ENCODE results near the gene NUDT4. TPM values are rescaled to one million over a fixed set of nuclear protein-coding genes. Genes with fewer than 3 reads are reported as not detected.

Gene NUDT4
- total and polyA plus RNA-seq, 2 of the 13 experiments (the other 11 are each of a cell fraction or from before 2014, with no cell fraction given): 37.3 to 70.1 TPM

- TF ChIP-seq ZNF513 (CRISPR knock-in tag; conservative IDR thresholded peaks at IDR 0.05) (no peak), FOXJ3 (CRISPR knock-in tag; IDR thresholded peaks at IDR 0.05; ENCODE audit: borderline replicate concordance) (no peak)
These were observed 2.2 kb downstream of the NUDT4 start (continued) for GRCh38 chr12:93379981-93380361.

DNA sequence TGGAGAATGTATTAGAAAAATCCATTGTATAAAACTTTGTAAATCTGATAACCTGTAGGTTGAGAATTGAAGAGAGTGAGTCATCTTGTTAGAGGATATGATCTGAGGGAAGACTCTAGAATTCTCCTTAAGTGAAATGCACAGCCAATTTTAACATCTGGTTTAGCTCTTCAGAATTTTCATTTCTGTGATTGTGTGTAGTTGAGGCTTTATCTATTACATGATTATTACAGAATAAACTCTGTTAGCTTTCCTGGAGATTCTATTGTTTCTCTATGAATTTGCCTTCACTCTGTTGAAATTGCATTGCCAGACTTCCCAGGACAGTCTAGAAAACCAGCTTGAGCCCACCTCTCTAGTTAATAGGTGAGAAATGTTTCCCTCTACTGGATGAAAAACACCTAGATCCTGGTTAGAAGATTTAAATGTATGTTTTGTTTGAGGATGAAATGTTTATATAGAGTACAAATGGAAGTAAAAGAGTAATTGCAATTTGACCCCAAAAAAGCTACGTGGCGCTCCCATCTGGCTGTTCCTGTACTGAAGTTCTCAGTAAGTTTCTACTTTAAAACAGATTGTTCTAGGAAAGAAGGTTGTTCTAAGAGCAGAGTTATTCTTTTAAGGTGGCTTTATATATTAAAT lies 2.9 kb downstream of the NUDT4 start:
- H2AFZ ChIP-seq (ENCODE audit: low read length): no peak overlapping the region
- no TSS peak for BruUV-seq (replicated peaks)
- peak overlapping the region; percentile 64 for H3K4me2 ChIP-seq (ENCODE audit: low read depth, low read length)
- peak overlapping the region; percentile 78 to 88 (median 80); a peak in 5 of 6 replicates for H3K4me3 ChIP-seq (replicated peaks in 1 of 3; ENCODE audit: insufficient read depth in 1 of 3, low read depth in 2 of 3, low read length in 3 of 3)
- FAIRE-seq (no peak), ATAC-seq (no peak), DNase-seq (ENCODE audit: low spot score) (peak; percentile 43)
- H3K27me3 ChIP-seq (ENCODE audit: control insufficient read depth in 1 of 2, insufficient read depth in 2 of 2, low read length in 2 of 2): no peaks in the 10 kb centered on the region; a peak in 1 of 5 replicates
- H3K9ac ChIP-seq (ENCODE audit: insufficient read depth, low read depth, low read length): peak overlapping the region; percentile 81
- H3K9me3 ChIP-seq (ENCODE audit: low read length): no peaks in the 10 kb centered on the region
- H3K27ac ChIP-seq (ENCODE audit: extremely low read length, insufficient read depth, low read length): peak overlapping the region; percentile 64
- CTCF ChIA-PET (ENCODE audit: low intra/inter-chr PET ratio, low total read pairs): interaction anchor here (1.4 kb wide), 1 partner anchor 393 kb away, joined by 5 read pairs; no protein-coding TSS in a partner anchor
- H3K79me2 ChIP-seq (ENCODE audit: insufficient read depth, low read length): peaks cover 92% of the 10 kb centered on the region
- H3K4me1 ChIP-seq (ENCODE audit: insufficient read depth, low read length): peaks cover 50% of the 10 kb centered on the region
- 4% methylated on average over 2 of the region's 2 CpGs for WGBS (ENCODE audit: low lambda C conversion rate)
- intact Hi-C loops (cut with micrococcal nuclease; ENCODE audit: unreplicated experiment): loop anchor here (5.0 kb wide), 1 partner anchor 373 kb away; no protein-coding TSS in a partner anchor
- in situ Hi-C loops (cut with HindIII; ENCODE audit: extremely low pct_ligation_motif_present, low pct_unique_long_range_greater_than_20kb): loop anchor here (25.0 kb wide), 1 partner anchor 243 kb away; no protein-coding TSS in a partner anchor
- H3K36me3 ChIP-seq (replicated peaks in 1 of 2; ENCODE audit: control insufficient read depth in 1 of 2, insufficient read depth in 2 of 2, low read length in 2 of 2): peaks cover 8 to 20% of the 10 kb centered on the region in 2 experiments; a peak in 4 of 5 replicates
- POLR2A ChIA-PET: interaction anchor here (1.0 kb wide), 1 partner anchor 246 kb away, joined by 3 read pairs; no protein-coding TSS in a partner anchor
- H4K20me1 ChIP-seq (ENCODE audit: insufficient read depth, low read length): peaks cover 60% of the 10 kb centered on the region
- TF ChIP-seq HOXA9 (CRISPR knock-in tag; IDR thresholded peaks at IDR 0.05; ENCODE audit: borderline replicate concordance) (no peak), CTCF (CRISPR knock-in tag; IDR thresholded peaks at IDR 0.05) (peak; percentile 35), JUNB (CRISPR knock-in tag; IDR thresholded peaks at IDR 0.05; ENCODE audit: borderline replicate concordance) (no peak), ZEB1 (IDR thresholded peaks at IDR 0.05; ENCODE audit: insufficient replicate concordance, low read depth) (no peak), SMC3 (IDR thresholded peaks at IDR 0.05; ENCODE audit: low read length) (peak; percentile 27; the same call in 1 of the 2 replicates), CC2D1A (CRISPR knock-in tag; IDR thresholded peaks at IDR 0.05) (no peak), ZBTB49 (CRISPR knock-in tag; IDR thresholded peaks at IDR 0.05; ENCODE audit: borderline replicate concordance) (no peak), SPEN (CRISPR knock-in tag; IDR thresholded peaks at IDR 0.05; ENCODE audit: low read depth) (no peak), RAD21 (CRISPR knock-in tag; IDR thresholded peaks at IDR 0.05) (peak; percentile 44; the same call in 1 of the 2 replicates), ZNF678 (CRISPR knock-in tag; IDR thresholded peaks at IDR 0.05) (no peak), ZNF879 (CRISPR knock-in tag; IDR thresholded peaks at IDR 0.05) (no peak), KMT2A (CRISPR knock-in tag; IDR thresholded peaks at IDR 0.05) (no peak), STAG1 (CRISPR knock-in tag; IDR thresholded peaks at IDR 0.05) (peak; percentile 51), EP300 (IDR thresholded peaks at IDR 0.05; ENCODE audit: low read depth in 2 of 2, low read length in 2 of 2) (no peak), EP300 (CRISPR knock-in tag; IDR thresholded peaks at IDR 0.05; ENCODE audit: borderline replicate concordance) (no peak), SAP130 (CRISPR knock-in tag; IDR thresholded peaks at IDR 0.05; ENCODE audit: low read depth) (peak; percentile 22)

Measured in HepG2 (cell line).